HG02763 (cell line): Measurements from ENCODE around the gene TTYH2.
"Not testable (repeated sequence)": the region's sequence is repeated elsewhere in the genome, so short reads cannot be mapped to it uniquely, and the experiment has no call there.

Experiments used
- ATAC-seq: cut with Tn5 transposase; IDR thresholded peaks from one replicate; pipeline ENCODE4 v1.9.1; 2021; ENCODE audit warnings: mild to moderate bottlenecking, moderate library complexity; ENCODE audit not compliant: unreplicated experiment

TTYH2 gene, protein sequence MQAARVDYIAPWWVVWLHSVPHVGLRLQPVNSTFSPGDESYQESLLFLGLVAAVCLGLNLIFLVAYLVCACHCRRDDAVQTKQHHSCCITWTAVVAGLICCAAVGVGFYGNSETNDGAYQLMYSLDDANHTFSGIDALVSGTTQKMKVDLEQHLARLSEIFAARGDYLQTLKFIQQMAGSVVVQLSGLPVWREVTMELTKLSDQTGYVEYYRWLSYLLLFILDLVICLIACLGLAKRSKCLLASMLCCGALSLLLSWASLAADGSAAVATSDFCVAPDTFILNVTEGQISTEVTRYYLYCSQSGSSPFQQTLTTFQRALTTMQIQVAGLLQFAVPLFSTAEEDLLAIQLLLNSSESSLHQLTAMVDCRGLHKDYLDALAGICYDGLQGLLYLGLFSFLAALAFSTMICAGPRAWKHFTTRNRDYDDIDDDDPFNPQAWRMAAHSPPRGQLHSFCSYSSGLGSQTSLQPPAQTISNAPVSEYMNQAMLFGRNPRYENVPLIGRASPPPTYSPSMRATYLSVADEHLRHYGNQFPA

GRCh38 chr17:74212913-74213791 is at the start of gene TTYH2:
Gene TTYH2, plus strand, starts transcription at chr17:74213571. Its CDS starts 17 bp downstream, at chr17:74213588.
- ATAC-seq: peak; percentile 62

DNA sequence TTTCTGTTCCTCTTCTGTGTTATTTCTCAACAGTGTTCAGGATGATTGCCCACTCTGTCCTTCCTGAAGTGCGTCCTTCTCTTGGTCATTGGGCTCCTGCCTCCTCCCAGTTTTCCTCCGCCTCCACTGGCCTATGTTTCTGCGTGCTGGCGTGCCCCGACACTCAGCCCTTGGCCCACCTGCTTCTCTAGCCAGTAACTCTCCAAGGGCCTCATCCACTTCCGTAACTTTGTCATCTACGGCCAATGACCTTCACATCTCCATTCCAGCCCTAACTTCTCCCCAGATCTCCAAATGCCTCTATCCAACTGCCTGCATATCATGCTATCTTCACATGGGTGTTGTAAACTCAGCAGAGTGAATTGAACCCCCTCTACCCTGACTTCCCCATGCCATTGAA is 49.5 kb upstream of the TTYH2 start:
- ATAC-seq: no peak

DNA sequence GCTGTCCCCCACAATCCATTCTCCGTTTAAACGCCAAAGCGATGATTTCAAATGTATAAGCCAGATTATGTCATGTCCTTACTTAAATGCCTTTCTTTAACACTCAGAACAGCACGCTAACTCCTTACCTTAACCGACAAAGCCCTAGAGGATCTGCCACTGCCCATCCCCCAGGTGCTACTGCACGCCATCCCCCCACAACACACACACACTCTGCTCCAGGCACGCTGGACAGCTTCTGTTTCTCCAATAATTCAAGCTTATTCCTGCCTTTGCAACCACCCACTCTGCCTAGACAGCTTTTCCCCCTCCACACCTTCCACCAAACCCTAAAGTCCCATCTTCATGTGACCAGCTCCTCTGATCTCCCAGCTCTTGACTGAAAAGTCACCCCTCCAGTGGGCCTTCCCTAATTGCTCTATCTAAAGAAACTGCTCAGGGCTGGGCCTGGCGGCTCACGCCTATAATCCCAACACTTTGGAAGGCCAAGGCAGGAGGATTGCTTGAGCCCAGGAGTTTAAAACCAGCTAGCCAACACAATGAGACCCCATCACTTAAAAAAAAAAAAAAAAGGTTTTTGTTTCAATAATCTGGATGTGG is 48.8 kb upstream of the TTYH2 start:
- ATAC-seq: no peak

DNA sequence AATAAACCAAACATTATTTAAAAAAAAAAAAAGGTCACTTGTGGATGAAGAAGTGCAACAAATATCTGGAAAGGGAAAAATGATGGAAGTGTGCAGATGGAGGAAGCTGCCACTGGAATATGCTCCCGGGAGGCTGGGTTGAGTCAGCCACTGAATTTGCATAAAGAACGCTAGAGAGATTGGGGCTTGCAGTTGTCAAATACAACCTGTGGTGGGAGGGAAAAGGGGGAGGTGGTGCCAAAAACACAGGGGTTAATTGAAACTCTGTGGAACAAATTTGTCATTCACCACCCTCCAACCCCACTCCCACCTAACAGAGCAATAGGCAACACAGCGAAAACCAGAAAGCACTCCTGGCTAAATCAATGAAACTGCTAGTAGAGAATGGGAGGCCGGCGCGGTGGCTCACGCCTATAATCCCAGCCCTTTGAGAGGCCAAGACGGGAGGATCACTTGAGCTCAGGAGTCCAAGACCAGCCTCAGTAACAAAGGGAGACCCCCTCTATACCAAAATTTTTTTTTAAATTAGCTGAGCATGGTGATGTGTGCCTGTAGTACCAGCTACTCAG is 47.5 kb upstream of the TTYH2 start:
- no peak for ATAC-seq

- no peak for ATAC-seq
Measured at GRCh38 chr17:74170924-74171323, 42.4 kb upstream of the TTYH2 start.

- ATAC-seq: no peak
Measured at GRCh38 chr17:74172700-74173099, 40.7 kb upstream of the TTYH2 start.

DNA sequence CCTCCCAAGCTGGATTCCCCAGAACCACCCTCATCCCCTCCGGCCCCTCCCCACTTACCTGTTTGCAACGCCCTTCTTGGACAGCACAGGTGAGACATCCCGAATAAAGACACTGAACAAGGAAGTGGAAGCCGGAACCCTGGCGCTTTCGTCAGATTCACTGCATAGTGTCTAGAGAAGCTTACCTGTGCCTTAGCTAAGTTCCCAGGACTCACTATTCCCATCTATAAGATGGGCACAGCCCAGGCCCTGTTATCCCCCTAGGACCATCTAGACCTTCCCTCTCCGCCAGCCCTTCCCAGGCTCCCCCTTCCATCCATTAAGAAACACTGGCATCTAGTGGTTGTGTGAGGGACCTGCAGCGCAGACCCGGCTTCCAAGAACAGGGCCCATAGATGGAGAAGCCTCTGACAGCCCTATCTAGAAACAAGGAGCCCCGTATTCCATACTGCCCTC is 36.8 kb upstream of the TTYH2 start:
- no peak for ATAC-seq

- no peak for ATAC-seq
Measured at GRCh38 chr17:74177018-74177450, 36.3 kb upstream of the TTYH2 start.

- ATAC-seq: no peak
Measured at GRCh38 chr17:74179576-74179975, 33.8 kb upstream of the TTYH2 start.

GRCh38 chr17:74180336-74180735 is 33.0 kb upstream of the TTYH2 start:
- no peak for ATAC-seq

GRCh38 chr17:74181341-74181740 is 32.0 kb upstream of the TTYH2 start:
- ATAC-seq: no peak

GRCh38 chr17:74182041-74182723 is 31.2 kb upstream of the TTYH2 start:
- ATAC-seq: no peak

DNA sequence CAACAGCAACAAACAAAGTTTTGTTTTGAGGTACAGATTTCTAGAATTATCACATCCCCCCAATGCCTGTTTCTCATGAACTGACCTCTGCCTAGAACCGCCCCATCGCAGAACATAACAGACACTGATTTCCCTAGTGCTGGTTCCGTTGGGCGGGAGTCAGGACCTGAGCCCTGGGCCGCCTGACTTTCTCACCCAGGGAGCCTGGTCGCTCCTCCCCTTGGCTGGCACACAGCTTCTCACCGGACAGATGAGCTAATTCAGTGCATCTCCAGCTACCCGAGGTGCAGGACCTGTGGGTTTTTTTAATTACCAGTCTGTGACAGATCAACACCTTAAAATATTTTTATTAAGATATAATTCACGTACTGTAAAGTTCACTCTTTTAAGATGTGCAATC is 30.0 kb upstream of the TTYH2 start:
- ATAC-seq: no peak

- ATAC-seq: no peak
Measured at GRCh38 chr17:74185571-74186185, 27.7 kb upstream of the TTYH2 start.

DNA sequence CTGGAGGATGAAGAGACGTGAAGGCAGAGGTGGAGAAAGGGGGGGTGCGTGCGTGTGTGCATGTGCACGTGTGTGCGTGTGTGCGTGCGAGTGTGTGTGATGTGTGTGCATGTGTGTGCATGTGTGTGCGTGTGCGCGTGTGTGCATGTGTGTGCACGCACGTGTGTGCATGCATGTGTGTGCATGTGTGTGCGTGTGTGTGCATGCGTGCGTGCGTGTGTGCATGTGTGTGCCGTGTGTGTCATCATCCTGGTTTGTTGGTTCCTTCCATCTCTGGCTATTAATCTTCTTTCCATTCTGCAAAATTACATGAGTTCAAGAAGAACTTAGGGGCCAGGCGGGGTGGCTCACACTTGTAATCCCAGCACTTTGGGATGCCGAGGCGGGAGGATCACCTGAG is 26.9 kb upstream of the TTYH2 start:
- no peak for ATAC-seq

DNA sequence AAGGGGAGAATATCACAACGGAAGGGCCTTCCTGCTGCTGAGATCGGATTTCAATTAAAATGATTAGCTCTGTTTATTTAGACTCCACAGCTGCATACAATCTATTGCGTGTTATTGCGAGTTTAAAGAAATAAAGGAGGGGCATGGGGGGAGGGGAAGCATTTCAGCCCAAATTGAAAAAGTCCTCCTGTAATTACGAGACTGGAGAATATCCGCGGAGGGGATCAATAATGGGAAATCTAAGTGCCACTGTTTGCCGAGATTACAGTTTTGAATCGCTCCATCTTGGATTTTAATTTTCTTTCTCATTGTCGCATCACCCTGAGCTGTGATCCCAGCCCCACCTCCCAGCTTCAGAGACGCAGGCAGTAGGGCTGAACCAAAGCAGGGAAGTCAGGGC is 25.6 kb upstream of the TTYH2 start:
- ATAC-seq: no peak

DNA sequence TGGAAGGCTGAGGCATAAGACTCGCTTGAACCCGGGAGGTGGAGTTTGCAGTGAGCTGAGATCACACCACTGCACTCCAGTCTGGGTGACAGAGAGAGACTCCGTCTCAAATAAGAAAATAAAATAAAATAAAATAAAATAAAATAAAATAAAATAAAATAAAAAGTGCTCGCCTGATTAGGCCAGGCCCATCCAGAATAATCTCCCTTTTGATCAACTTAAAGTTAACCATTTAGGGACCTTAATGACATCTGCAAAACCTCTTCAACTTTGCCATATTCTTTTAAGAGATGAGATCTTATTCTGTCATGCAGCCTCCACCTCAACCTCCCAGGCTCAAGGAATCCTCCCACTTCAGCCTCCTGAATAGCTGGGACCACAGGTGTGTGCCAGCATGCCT is 24.7 kb upstream of the TTYH2 start:
- ATAC-seq: not testable (repeated sequence)

DNA sequence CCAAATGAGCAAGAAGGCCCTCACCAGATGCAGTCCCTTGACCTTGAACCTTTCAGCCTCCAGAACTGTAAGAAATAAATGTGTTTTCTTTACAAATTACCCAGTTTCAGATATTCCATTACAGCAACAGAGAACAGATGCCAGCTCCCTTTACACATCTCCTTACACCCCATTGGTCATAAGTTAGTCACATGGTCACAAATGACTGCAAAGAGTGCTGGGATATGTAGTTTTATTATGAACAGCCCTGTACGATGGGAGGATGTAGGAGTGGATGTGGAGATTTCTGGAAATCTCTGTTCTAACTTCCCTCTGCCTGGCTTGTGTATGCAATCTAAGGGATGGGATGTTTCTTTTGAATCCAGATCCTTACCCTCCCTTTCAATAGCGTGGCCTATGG is 23.2 kb upstream of the TTYH2 start:
- ATAC-seq: peak; percentile 51

GRCh38 chr17:74190807-74191406 is 22.5 kb upstream of the TTYH2 start:
- ATAC-seq: no peak
